ENCODE data around the gene FSHR. TPM values are rescaled to one million over a fixed set of nuclear protein-coding genes. Genes with fewer than 3 reads are reported as not detected.

The FSHR gene
- total and polyA plus RNA-seq, 2 of the 4 experiments (the other 2 are of a cell fraction), result not detected

DNA sequence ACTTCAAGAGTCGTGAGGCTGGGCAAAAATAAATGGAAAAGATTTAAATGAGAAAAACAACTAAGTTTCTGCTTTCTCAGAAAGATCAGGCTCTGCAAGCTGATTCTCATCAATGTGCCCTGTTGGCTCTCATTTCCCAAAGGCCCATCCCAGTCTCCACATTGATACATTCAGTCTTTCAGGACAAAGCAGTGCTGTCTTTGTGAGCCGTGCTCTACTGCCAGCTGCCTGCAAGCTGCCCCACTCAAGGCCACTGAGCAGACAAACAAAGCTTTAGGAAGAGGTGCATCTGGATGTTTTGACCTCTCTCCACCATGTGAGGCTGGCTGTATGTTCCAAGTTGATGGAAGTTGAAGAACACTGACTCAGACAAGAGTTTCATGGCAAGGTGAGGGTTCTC, 48.8 kb downstream of the FSHR start:
- Histone ChIP-seq H2BK15ac (ENCODE audit: low read depth, low read length) (no peak overlapping the region), H3K4me3 (ENCODE audit: insufficient read depth, low read depth, low read length) (no peak overlapping the region), H3K14ac (replicated peaks; ENCODE audit: low read depth, low read length) (no peak overlapping the region), H3K4ac (ENCODE audit: low read depth, low read length) (no peak overlapping the region), H3K27me3 (ENCODE audit: control insufficient read depth, insufficient read depth, low read length) (no peaks in the 10 kb centered on the region), H4K91ac (ENCODE audit: insufficient read depth, low read depth, low read length) (no peak overlapping the region), H3K79me1 (ENCODE audit: low read depth in 1 of 2, low read length in 2 of 2) (no peaks in the 10 kb centered on the region), H3K56ac (ENCODE audit: extremely low read depth, insufficient read depth, low read length) (no peak overlapping the region), H3K9me3 (ENCODE audit: control insufficient read depth, insufficient read depth, low read length) (peaks cover 12% of the 10 kb centered on the region), H4K20me1 (ENCODE audit: insufficient read depth, low read length) (no peaks in the 10 kb centered on the region), H2BK20ac (ENCODE audit: low read depth, low read length) (no peak overlapping the region), H4K8ac (ENCODE audit: low read depth in 2 of 2, low read length in 2 of 2) (no peak overlapping the region), H3K23ac (ENCODE audit: low read depth, low read length) (no peak overlapping the region), H2AK9ac (replicated peaks; ENCODE audit: low read depth, low read length, poor library complexity) (no peak overlapping the region), H2BK5ac (ENCODE audit: low read depth, low read length, poor library complexity, severe bottlenecking) (no peak overlapping the region), H3K4me1 (ENCODE audit: control insufficient read depth, insufficient read depth, low read length) (no peaks in the 10 kb centered on the region), H3K9ac (ENCODE audit: low read depth, low read length) (no peak overlapping the region), H2BK120ac (ENCODE audit: low read depth, low read length) (no peak overlapping the region), H3K9me1 (ENCODE audit: insufficient read depth, low read length) (no peaks in the 10 kb centered on the region), H2AFZ (replicated peaks; ENCODE audit: low read length, poor library complexity) (no peak overlapping the region), H2AK5ac (ENCODE audit: low read depth, low read length) (no peak overlapping the region), H3K27ac (ENCODE audit: insufficient read depth, low read length) (no peak overlapping the region), H3K4me2 (ENCODE audit: low read depth, low read length) (no peak overlapping the region), H4K5ac (ENCODE audit: low read depth, low read length) (no peak overlapping the region), H3K18ac (ENCODE audit: low read depth, low read length) (no peak overlapping the region), H3K36me3 (ENCODE audit: control insufficient read depth, insufficient read depth, low read length) (no peaks in the 10 kb centered on the region)
- ATAC-seq (ENCODE audit: low read depth) (no peak), DNase-seq (no peak)
- in situ Hi-C loops (cut with MboI; ENCODE audit: low sequenced_read_pairs), result no loop called here
- intact Hi-C loops (cut with micrococcal nuclease), result no loop called here
- TF ChIP-seq RAD21 (IDR thresholded peaks at IDR 0.05; ENCODE audit: low read length), result no peak
- no peak for TF ChIP-seq NFE2L2 (IDR thresholded peaks at IDR 0.05; ENCODE audit: low read depth, low read length)
- TF ChIP-seq BHLHE40 (IDR thresholded peaks at IDR 0.05; ENCODE audit: low read depth, low read length), result no peak
- no peak for TF ChIP-seq SMC3 (IDR thresholded peaks at IDR 0.05; ENCODE audit: low read depth, low read length)
- TF ChIP-seq FOS (IDR thresholded peaks at IDR 0.05; ENCODE audit: low read depth, low read length), result no peak
- no peak for TF ChIP-seq CEBPB (IDR thresholded peaks at IDR 0.05; ENCODE audit: low read depth, low read length)
- no peak for TF ChIP-seq MAZ (IDR thresholded peaks at IDR 0.05; ENCODE audit: borderline replicate concordance, low read depth, low read length)
- no peak for TF ChIP-seq RCOR1 (IDR thresholded peaks at IDR 0.05; ENCODE audit: insufficient replicate concordance, low read length)
- no peak for TF ChIP-seq MXI1 (IDR thresholded peaks at IDR 0.05; ENCODE audit: borderline replicate concordance, low read depth, low read length)
- TF ChIP-seq, protein P1, sequence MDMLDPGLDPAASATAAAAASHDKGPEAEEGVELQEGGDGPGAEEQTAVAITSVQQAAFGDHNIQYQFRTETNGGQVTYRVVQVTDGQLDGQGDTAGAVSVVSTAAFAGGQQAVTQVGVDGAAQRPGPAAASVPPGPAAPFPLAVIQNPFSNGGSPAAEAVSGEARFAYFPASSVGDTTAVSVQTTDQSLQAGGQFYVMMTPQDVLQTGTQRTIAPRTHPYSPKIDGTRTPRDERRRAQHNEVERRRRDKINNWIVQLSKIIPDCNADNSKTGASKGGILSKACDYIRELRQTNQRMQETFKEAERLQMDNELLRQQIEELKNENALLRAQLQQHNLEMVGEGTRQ (IDR thresholded peaks at IDR 0.05; ENCODE audit: low read depth, low read length), result no peak
- TF ChIP-seq, protein P2, sequence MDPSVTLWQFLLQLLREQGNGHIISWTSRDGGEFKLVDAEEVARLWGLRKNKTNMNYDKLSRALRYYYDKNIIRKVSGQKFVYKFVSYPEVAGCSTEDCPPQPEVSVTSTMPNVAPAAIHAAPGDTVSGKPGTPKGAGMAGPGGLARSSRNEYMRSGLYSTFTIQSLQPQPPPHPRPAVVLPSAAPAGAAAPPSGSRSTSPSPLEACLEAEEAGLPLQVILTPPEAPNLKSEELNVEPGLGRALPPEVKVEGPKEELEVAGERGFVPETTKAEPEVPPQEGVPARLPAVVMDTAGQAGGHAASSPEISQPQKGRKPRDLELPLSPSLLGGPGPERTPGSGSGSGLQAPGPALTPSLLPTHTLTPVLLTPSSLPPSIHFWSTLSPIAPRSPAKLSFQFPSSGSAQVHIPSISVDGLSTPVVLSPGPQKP (IDR thresholded peaks at IDR 0.05; ENCODE audit: borderline replicate concordance, low read depth, low read length), result no peak
- no peak for TF ChIP-seq RFX5 (IDR thresholded peaks at IDR 0.05; ENCODE audit: low read depth, low read length)
- TF ChIP-seq, protein P3, sequence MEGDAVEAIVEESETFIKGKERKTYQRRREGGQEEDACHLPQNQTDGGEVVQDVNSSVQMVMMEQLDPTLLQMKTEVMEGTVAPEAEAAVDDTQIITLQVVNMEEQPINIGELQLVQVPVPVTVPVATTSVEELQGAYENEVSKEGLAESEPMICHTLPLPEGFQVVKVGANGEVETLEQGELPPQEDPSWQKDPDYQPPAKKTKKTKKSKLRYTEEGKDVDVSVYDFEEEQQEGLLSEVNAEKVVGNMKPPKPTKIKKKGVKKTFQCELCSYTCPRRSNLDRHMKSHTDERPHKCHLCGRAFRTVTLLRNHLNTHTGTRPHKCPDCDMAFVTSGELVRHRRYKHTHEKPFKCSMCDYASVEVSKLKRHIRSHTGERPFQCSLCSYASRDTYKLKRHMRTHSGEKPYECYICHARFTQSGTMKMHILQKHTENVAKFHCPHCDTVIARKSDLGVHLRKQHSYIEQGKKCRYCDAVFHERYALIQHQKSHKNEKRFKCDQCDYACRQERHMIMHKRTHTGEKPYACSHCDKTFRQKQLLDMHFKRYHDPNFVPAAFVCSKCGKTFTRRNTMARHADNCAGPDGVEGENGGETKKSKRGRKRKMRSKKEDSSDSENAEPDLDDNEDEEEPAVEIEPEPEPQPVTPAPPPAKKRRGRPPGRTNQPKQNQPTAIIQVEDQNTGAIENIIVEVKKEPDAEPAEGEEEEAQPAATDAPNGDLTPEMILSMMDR (conservative IDR thresholded peaks at IDR 0.05; ENCODE audit: low read depth, low read length), result no peak
- no peak for TF ChIP-seq POLR2A (IDR thresholded peaks at IDR 0.05; ENCODE audit: low read depth, low read length)
- TF ChIP-seq CHD1 (IDR thresholded peaks at IDR 0.05; ENCODE audit: low read depth, low read length), result no peak
- no peak for TF ChIP-seq MAFK (IDR thresholded peaks at IDR 0.05; ENCODE audit: low read depth, low read length)
- no TSS peak for BruUV-seq (replicated peaks)
- dilution Hi-C loops (cut with HindIII; ENCODE audit: low sequenced_read_pairs, unreplicated experiment), result no loop called here
- POLR2A ChIA-PET (ENCODE audit: unreplicated experiment), result no interaction called here
- CTCF ChIA-PET, result no interaction called here
- no CpG with 5 or more reads among the region's 2 CpGs for WGBS, 2 experiments (ENCODE audit: extremely low coverage in 2 of 2, insufficient read length in 1 of 2)

All from IMR-90 (cell line).